IPS-NIHi7 (cell line): ENCODE data around the gene GREM2.

Source experiments
- DNase-seq: peaks from one replicate; pipeline ENCODE4 v3.0.0; 2012; ENCODE audit warnings: mixed read lengths; ENCODE audit errors: extremely low spot score

Gene GREM2

DNA sequence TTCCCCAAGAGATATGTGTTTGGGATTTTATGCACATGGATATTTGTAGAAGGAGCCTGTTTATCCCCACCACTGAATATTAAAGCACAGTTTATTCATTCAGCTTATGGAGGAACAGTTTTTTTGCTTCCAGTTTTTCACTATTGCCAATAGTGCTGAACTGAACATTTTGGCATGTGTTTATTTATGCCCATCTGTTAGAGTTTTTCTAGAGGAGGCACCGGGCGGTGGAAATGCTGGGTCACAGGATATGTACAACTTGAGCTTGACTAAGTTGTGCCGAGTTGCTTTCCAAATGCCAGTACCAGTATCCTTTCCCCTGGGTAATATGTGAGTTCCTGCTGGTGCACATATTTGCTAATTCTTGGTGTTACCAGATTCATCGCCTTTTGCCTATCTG, 111.3 kb downstream of the GREM2 start:
- DNase-seq, result no peak

DNA sequence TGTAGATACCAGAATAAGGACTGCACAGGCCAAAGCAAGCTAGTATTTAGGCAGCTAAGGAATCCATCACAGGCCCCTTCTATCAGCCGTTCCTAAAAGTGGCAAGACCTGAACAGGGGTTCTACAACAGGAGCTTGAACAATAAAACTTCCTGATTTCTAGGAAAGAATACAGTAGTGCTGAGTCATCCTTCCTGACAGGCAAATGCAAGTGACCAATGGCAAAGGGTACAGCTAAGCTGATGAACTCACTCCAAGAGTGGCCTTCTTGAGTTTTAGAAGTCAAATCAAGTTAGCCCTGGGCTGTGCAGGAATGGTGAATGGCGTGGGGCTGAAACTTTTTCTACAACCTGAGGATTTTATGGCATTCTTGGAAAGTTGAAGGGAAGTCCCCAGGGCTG, 112.9 kb downstream of the GREM2 start:
- peak; percentile 22 for DNase-seq

DNA sequence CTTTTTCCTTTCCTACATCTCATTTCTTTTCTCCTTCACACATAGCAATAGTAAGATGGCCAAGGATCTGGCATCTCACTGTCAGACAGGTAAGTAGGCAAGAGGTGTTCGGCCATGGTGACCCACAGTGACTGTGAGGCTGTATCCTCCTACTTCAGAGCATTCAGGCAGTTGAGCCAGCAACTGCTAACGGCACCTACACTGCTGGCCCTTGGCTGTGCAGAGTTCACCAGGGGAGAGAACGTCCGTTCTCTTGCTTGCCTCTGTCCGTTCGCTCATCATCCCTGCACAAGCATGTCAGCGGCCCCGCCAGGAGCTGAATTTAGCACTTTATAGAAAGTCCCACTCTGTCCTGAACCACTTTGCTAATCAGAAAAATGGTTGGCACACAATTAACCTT, 113.6 kb downstream of the GREM2 start:
- DNase-seq, result no peak

DNA sequence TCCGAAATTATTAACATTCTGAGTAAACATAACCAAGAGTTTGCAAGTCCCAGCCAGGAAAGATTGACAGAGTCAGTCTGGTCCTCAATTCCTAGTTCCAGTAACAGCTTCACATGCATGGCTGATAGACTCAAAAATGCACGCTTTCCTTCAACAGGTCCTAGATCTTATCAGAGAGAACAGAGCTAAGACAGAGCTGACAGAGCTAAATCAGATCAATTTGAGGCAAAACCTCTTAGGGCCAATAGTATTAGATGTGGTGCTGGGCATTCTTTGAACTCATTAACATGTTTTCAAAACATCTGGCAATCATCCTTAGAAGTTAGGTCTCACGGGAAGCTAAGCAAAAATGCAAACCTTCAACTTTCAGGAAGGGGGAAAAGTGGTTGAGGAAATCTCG, 114.0 kb downstream of the GREM2 start:
- DNase-seq, result no peak

DNA sequence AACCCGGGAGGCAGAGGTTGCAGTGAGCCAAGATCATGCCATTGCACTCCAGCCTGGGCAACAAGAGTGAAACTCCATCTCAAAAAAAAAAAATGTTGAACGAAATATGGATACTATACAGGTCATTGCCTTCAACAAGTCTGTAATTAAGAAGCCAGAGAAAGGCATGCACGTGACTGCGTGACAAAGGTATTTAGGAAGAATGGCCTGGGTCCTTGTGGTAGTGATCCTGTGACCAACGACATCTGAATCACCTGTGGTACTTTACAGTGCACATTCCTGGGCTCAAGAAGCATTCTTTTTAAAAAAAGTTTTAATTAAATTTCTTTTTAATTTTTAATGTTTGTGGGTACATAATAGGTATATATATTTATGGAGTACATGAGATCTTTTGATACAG, 115.0 kb downstream of the GREM2 start:
- DNase-seq, result no peak

DNA sequence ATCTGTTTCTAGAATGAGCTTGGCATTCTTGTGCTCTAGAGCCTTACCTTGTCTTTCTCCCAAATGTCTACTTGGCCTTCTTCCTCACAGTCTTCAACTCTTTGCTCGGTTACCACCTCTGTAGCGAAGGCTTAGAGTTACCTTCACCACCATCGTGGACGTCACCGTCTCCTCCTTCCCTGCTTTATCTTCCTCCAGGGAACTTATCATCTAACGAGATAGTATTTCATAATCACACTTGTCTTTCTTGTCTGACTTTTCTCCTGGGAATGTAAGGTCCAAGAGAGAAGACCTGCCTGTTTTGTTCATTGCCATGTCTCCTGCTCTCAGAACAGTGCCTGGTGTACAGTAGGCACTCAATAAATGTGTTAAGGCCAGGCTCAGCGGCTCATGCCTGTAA, 115.6 kb downstream of the GREM2 start:
- DNase-seq, result no peak

DNA sequence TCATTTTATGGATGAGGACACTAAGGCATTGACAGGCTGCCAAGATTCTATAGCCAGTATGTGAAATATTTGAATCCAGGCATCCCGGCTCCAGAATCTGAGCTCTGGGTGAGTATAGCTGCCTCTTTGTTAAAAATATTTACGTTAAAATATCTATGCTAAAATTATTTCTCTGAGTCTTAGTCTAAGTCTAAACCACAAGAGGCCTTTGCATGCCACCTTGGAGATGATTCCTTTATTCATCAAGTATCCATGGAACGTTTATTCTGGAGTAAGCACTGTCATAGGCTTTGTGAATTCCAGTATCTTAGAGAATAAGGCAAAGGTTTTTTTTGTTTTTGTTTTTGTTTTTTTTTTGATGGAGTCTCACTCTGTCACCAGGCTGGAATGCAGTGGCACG, 116.4 kb downstream of the GREM2 start:
- DNase-seq, result no peak

DNA sequence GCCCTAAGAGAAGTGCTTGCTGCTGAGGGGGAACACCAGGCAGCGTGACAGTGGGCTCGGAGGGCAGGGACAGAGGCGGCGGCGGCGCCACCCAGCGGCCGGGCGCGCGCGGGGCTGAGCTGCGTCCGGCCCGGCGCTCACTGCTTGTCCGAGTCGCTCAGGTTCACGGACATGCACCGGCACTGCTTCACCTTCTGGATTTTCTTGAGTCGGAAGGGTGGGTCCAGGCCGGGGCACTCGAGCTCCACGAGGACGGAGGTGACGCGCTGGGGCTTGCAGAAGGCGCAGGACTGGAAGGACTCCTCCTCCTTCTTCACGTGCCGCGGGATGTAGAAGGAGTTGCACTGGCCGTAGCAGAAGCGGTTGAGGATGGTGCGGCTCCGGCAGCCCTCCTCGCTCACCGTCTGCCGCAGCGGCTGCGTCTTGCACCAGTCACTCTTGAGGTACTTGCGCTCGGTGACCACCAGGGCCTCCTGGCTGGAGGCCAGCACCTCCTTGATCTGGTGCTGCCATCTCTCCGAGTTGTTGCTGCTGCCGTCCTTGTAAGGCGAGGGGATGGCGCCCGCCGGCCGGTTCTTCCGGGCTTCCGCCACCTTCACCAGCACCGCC, 119.0 kb downstream of the GREM2 start:
- peak; percentile 80 for DNase-seq

DNA sequence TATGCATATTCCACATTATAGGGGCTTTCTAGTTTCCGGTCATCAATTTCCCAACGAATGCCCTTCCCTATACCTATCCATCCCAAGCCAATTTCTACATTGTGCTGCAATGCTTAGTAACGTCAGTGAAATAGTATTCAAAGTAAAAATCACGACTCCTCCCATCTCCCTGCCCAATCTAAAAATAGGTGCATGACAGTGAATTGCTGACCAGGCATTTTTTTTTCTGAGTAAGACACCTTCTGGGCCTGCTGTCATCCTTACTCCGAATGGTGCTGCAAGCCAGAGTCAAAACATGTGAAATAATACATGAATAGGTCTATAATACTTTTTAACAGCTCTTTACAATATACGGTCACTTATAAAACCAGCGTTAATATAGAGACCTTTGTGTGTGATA, 120.2 kb downstream of the GREM2 start:
- no peak for DNase-seq

DNA sequence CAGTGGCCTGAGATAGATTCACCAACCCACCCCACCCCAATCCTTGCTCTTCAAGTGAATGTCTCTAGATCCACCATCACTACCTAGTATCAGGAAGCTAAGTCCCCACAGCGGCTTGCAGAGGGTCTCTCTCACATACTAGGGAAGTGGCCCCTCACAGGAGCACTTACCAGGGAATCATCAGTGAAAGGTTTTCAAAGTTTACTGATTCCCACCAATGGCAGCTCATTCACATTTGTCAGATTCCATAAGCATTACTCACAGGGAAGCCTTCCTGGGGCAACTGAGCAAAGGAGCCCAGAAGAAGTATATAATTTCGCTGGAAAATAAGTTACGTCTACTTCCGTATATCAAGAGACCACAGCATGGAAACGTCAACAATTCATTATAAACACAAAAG, 120.8 kb downstream of the GREM2 start:
- DNase-seq, result peak; percentile 26

DNA sequence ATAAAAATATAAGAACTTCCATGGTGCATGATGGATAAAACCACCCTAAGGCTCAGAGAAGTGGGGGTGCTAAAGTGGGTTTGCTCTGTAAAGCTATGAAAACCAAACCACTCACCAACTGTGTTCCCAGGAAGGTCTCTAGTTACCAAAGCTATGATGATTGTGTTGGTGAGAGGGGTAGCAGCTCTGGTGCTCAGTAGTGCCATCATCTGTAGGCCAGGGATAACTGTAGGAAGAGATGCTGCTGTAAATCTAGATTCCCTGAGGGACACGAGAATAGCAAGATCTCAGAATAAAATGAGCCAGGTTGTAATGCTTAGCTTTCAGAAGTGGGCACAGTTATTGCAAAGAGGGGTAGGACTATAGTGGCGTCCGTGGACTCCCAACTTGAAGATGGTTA, 124.5 kb downstream of the GREM2 start:
- DNase-seq, result no peak

DNA sequence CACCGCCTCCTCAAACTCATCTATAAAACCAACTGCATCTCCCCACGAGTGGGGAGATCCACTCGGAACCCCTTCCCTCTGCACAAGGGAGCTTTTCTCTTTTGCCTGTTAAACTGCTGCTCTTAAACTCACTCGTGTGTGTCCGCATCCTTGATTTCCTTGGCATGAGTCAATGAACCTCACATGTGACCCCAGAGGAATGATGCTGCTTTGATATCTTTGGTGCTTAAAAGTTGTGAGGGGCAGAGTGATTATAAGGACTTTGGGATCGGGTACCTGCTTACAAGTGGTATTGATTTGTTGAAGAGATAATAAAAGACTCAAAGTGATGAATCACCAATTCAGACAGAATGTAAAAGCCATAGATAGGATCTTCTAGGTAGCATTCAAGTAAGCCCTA, 125.3 kb downstream of the GREM2 start:
- DNase-seq, result no peak

DNA sequence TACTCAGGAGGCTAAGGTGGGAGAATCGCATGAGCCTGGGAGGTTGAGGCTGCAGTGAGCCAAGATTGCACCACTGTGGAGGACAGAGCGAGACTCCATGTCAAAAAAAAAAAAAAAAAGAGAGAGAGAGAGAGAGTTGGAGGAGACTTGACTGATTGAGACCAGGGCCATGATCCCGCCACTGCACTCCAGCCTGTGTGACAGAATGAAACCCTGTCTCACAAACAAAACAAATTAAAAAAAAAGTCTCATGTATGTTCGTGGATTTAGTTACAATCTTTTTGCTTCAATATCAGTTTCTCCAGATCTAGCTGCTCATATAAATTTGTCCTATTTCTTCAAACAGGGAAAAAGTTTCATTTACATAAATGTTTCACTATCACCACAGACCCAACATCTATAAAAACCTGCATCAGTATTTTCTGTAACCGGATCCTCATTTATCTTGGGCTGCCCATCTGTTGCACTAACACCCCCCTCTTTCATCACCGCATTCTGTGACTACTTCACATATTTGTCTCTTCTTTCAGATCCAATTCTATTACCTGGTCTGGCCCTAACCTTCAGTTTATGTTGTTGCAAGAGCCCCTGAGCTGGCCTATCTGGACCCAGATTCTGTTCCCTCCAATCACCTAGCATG, 127.0 kb downstream of the GREM2 start:
- no peak for DNase-seq

DNA sequence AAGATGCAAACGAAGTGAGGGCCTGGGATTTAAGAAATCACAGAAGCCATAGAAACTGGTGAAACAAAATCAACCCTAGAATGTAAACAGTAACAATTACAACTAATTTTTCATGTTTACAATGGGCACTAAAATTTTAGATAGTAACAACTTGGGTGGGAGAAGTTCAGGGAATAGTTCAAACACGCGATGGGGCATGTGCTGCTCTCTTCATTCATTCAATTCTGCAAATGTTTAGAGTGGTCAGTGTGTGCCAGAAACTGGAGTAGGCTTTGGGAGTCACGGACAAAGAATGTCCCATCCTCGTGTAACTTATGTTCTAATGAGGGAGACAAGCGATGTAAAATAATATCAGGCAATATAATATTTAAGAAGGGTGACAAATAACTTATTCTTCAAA, 133.4 kb downstream of the GREM2 start:
- no peak for DNase-seq

DNA sequence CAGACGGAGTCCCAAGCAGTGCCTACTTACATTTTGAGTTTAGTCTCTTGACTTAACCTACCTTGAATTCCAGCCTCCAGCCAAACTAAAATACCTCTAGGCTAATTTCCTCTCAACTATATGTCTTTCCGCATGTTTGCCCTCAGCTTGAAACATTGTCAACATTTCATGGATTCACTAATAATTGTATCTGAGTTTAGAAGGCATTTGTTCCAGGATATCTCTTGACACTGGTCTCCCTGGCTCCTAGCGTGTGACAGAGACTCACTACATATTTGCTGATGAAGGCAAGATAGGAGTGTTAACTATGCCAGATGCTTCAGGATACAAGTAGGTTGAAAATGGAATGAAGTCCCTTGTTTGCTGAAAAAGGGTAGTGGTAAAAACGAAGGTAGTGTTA, 136.1 kb downstream of the GREM2 start:
- no peak for DNase-seq

DNA sequence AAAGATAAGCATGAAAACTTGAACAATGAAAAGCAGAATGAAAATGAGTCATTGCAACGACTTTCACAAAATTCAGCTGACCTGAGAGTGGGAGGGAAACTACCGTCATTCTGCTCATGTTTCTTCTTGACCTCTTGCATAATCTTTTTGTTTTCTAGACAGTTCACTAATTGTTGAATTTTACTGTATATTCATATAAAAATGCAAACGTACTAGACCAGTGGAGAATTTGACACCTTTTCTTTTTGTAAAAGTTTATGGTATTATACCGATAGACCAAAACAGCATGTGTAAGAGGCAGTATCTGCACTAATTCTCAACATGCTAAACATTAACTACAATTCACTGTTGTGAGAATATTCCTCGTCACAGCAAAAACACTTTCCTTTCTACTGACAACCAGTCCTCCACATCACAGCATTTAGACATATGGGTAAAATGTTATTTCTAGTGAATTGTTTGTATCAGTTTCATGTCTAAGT, 137.8 kb downstream of the GREM2 start:
- no peak for DNase-seq

DNA sequence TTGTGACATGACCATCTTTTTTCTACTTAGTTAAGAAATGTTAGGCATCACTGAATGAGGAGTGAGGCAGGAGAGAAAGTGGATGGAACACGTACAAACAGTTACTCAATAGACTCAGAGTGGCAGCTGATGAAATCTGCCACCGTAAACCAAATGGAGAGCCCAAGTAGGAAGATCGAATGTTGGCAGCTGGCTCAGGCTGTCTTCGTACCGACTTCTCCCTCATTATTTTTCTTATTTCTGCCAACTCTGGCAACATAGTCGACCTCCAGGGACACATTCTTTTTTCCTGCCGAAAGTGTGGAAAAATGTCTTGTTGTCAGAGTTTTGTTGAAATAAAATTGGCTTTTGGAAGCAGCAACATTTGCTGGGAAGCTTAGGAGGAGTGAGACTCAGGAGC, 143.3 kb downstream of the GREM2 start:
- DNase-seq, result no peak

DNA sequence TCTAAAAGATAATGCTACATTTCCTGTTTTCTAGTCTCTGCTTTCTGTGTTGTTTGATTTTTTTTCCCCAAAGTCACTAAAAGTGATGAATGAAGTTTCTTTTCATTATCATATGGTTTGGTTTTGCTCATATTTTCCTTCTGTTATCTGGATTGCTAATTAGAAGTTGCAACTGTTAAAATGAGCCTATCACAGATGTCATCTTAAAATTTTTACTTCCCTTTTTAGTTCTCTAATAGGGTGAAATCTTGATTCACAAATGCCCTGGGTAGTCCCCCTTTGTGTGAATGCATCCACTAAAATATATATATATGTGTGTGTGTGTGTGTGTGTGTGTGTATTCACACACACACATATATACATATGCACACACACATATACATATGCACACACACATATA, 144.1 kb downstream of the GREM2 start:
- DNase-seq, result no peak

DNA sequence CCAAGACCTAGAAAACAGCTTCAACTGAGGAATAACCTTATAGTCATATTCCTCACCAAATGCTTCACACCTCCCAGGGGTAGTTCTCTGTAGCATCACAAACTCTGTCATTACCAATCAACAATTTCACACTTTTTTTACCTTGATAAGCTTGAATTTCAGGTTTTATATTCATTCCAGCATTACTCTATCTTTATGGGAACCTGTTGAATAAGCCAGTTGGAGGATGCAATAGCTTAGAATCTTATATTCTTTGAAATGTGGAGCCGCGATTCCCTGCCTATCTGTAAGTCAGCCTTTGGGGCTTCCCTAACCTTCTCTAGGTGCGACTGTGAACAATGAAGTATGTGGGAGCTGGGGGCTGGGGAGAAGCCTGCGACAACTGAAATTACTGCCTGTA, 145.4 kb downstream of the GREM2 start:
- no peak for DNase-seq

DNA sequence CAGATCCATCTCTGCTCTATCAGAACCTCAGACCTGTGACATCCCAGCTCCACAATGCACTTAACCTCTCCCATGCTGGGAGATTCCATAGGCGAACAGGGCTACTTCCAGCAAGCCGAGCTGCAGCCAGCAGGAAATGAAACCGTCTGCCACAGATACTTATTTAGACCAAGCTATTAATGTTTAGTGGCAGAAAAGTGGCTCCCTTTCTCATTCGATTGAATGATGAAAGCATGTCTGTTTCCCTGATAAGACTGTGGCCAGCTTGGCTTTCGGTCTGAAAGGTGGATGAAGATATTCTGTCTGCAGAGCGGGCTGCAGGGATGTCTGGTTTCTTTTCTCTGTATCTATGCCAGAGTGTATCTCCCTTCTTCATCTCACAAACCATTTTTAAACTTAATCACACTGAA, 146.4 kb downstream of the GREM2 start:
- peak; percentile 55 for DNase-seq

DNA sequence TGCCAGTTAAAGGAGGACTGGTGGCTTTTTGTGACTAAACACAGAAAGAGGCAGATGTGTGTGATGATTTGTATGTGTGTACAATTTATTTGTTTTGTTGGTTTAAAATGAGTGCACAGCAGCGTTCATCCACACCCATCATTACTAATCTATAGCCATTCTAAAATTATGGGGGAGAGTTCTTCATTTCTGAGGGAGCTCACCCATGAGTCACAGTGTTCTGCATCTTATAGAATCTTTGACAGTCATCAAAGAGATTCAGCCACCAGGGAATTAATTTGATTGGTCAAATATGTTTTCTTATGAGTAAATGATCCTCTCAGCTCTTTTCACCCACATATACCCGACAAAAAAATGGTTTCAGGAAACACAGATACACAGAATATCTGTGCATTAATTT, 147.9 kb downstream of the GREM2 start:
- no peak for DNase-seq

DNA sequence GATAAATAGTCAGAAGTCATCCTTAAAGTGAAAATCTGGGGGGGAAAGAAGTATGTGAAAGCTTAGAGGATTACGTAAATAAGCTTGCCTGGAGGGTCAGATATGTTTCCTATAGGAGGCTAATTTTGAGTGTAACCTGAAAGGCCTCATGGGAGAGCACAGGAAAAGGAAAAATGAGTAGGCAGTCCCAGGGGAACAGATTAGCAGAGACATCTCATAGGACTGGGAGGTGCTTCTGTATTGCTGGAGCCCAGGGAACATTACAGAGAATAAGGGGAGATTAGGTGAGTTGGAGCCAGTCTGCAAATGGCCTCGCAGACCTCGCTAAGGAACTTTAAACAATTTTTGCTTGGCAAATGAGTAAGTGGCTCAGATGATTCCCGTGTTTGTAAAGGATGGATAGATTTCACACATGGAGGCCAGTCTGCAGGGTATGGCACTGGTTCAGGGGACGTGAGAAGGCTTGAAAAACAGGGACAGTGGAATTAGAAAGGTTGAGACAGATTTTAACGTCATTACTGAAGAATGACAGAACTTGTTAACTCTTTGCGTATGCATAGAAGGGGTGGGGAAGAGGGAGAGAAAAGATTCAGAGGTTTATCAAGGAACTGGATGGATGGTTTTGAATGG, 149.1 kb downstream of the GREM2 start:
- no peak for DNase-seq

DNA sequence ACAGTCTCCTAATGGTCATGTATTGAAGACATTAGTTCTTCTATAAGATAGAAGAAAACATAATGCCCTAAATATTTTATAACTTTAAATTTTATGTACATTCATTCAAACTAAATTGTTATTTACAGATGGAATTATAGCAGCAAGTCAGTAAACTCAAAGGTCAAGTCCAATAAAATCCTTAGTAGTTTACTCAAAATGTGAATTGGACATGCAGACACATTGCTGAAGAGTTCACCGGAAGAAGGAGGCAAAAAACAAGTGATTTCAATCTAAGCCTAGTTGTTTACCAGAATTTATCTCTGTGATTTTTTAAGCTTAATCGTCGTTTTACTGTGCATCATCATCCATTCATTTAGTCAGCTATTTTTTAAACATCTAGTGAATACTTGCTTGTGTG, 149.7 kb downstream of the GREM2 start:
- DNase-seq, result no peak

DNA sequence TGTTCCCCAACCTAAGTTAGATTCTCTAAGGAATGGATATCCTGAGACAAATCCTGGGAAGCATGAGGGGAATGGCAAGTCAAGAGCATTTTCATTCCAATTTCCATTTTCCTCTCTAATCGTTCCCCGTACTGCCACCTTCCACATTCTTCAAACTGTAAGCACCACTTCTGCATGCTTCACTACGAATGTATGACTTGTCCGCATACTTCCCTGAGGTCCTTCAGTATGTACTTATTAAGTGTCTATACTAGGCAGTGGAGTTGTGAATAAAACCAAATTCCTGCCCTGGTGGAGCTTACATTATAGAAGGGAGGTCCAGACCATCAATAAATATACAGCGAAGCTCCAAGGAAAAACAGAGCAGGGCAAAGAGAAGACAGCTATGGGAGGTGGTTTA, 154.8 kb downstream of the GREM2 start:
- no peak for DNase-seq
